ENCODE results near the gene SYCP2L. TPM values are rescaled to one million over a fixed set of nuclear protein-coding genes. Genes with fewer than 3 reads are reported as not detected.
"Not testable (repeated sequence)": the region's sequence is repeated elsewhere in the genome, so short reads cannot be mapped to it uniquely, and the experiment has no call there.

The SYCP2L gene
- total RNA-seq, 1 donor from 2014 or later, result 0.32 TPM

DNA sequence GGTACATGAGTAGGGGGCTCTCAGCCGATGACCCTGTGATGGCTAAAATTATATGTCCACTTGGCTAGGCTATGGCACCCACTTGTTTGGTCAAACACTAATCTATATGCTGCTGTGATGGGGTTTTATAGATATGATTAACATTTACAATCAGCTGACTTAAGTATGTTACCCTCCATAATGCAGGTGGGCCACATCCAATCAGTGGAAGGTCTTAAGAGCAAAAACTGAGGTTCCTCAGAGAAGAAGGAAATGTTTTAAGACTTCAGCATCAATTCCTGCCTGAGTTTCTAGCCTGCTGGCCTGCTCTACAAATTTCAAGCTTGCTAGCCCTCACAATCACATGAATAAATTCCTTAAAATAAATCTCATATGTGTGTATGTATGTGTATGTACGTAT is 29.6 kb upstream of the SYCP2L start:
- TF ChIP-seq, protein P1, sequence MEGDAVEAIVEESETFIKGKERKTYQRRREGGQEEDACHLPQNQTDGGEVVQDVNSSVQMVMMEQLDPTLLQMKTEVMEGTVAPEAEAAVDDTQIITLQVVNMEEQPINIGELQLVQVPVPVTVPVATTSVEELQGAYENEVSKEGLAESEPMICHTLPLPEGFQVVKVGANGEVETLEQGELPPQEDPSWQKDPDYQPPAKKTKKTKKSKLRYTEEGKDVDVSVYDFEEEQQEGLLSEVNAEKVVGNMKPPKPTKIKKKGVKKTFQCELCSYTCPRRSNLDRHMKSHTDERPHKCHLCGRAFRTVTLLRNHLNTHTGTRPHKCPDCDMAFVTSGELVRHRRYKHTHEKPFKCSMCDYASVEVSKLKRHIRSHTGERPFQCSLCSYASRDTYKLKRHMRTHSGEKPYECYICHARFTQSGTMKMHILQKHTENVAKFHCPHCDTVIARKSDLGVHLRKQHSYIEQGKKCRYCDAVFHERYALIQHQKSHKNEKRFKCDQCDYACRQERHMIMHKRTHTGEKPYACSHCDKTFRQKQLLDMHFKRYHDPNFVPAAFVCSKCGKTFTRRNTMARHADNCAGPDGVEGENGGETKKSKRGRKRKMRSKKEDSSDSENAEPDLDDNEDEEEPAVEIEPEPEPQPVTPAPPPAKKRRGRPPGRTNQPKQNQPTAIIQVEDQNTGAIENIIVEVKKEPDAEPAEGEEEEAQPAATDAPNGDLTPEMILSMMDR (IDR thresholded peaks at IDR 0.05), result no peak
- H3K27me3 ChIP-seq, result no peaks in the 10 kb centered on the region
- DNase-seq (ENCODE audit: low spot score in 2 of 2), result no peak
- H3K36me3 ChIP-seq, result no peaks in the 10 kb centered on the region
- H3K4me1 ChIP-seq, result no peaks in the 10 kb centered on the region
- H3K9me3 ChIP-seq, result peaks cover 3 to 10% of the 10 kb centered on the region in 2 donors
- H3K27ac ChIP-seq, result no peak overlapping the region
- no peak overlapping the region for H3K4me3 ChIP-seq
- intact Hi-C loops (cut with DNase I), result no loop called here

- H3K27me3 ChIP-seq, result no peaks in the 10 kb centered on the region
Measured at GRCh38 chr6:10861086-10861485, 25.8 kb upstream of the SYCP2L start.

GRCh38 chr6:10862361-10862760 is 24.5 kb upstream of the SYCP2L start:
- TF ChIP-seq, protein P1 (IDR thresholded peaks at IDR 0.05), result no peak
- no peak for DNase-seq (ENCODE audit: low spot score in 2 of 2)
- intact Hi-C loops (cut with DNase I), result no loop called here
- H3K9me3 ChIP-seq, result no peaks in the 10 kb centered on the region
- H3K27ac ChIP-seq, result no peak overlapping the region
- no peaks in the 10 kb centered on the region for H3K27me3 ChIP-seq
- no peaks in the 10 kb centered on the region for H3K4me1 ChIP-seq
- no peaks in the 10 kb centered on the region for H3K36me3 ChIP-seq
- H3K4me3 ChIP-seq, result no peak overlapping the region

More at GRCh38 chr6:10861086-10861485, 25.8 kb upstream of the SYCP2L start:
- intact Hi-C loops (cut with DNase I), result no loop called here
- TF ChIP-seq, protein P1 (IDR thresholded peaks at IDR 0.05), result no peak
- H3K36me3 ChIP-seq, result no peaks in the 10 kb centered on the region
- DNase-seq (ENCODE audit: low spot score in 2 of 2), result no peak
- H3K4me1 ChIP-seq, result no peaks in the 10 kb centered on the region
- H3K9me3 ChIP-seq, result no peaks in the 10 kb centered on the region
- H3K27ac ChIP-seq, result no peak overlapping the region
- H3K4me3 ChIP-seq, result no peak overlapping the region

GRCh38 chr6:10863031-10863430 is 23.8 kb upstream of the SYCP2L start:
- H3K27me3 ChIP-seq; H3K27ac ChIP-seq; H3K36me3 ChIP-seq; H3K9me3 ChIP-seq; H3K4me3 ChIP-seq; H3K4me1 ChIP-seq; intact Hi-C loops (cut with DNase I); DNase-seq (ENCODE audit: low spot score in 2 of 2): not testable (repeated sequence)

- H3K9me3 ChIP-seq; DNase-seq (ENCODE audit: low spot score in 2 of 2); H3K4me1 ChIP-seq; H3K27me3 ChIP-seq; H3K4me3 ChIP-seq; H3K27ac ChIP-seq; H3K36me3 ChIP-seq; intact Hi-C loops (cut with DNase I): not testable (repeated sequence)
Measured at GRCh38 chr6:10866709-10867108, 20.1 kb upstream of the SYCP2L start.

GRCh38 chr6:10867952-10868351 is 18.9 kb upstream of the SYCP2L start:
- intact Hi-C loops (cut with DNase I), result no loop called here
- Histone ChIP-seq H3K4me3 (no peak overlapping the region), H3K9me3 (no peaks in the 10 kb centered on the region), H3K27me3 (no peaks in the 10 kb centered on the region), H3K4me1 (no peaks in the 10 kb centered on the region), H3K27ac (no peak overlapping the region), H3K36me3 (no peaks in the 10 kb centered on the region)
- DNase-seq (ENCODE audit: low spot score in 2 of 2), result no peak
- TF ChIP-seq, protein P1 (IDR thresholded peaks at IDR 0.05), result no peak

- intact Hi-C loops (cut with DNase I), result no loop called here
- TF ChIP-seq, protein P1 (IDR thresholded peaks at IDR 0.05), result no peak
- no peaks in the 10 kb centered on the region for H3K4me1 ChIP-seq
Measured at GRCh38 chr6:10873374-10873773, 13.5 kb upstream of the SYCP2L start.

More at GRCh38 chr6:10873374-10873773, 13.5 kb upstream of the SYCP2L start:
- H3K36me3 ChIP-seq, result no peaks in the 10 kb centered on the region
- no peaks in the 10 kb centered on the region for H3K27me3 ChIP-seq
- no peaks in the 10 kb centered on the region for H3K9me3 ChIP-seq
- no peak for DNase-seq (ENCODE audit: low spot score in 2 of 2)
- H3K4me3 ChIP-seq, result no peak overlapping the region
- no peak overlapping the region for H3K27ac ChIP-seq

Data from ascending aorta (tissue), 2 donors.